Stimulated activated CD4-positive, alpha-beta T cell treated with anti-CD3 and anti-CD28 coated beads, Interleukin-4, amount 100 ng/mL, for 24 hours (primary cell): ENCODE measurements around the gene NPHS1.
"Not testable (repeated sequence)": the region's sequence is repeated elsewhere in the genome, so short reads cannot be mapped to it uniquely, and the experiment has no call there.

ENCODE experiments used
- DNase-seq: peaks from one replicate; pipeline ENCODE4 v3.0.0-alpha.2; 2020

Gene NPHS1

GRCh38 chr19:35852029-35852780, at the start of gene NPHS1:
NPHS1 (minus strand) TSS chr19:35852504; CDS start chr19:35851837, 667 bp downstream.
- no peak for DNase-seq

- DNase-seq = no peak
Measured at GRCh38 chr19:35901055-35901644, 48.8 kb upstream of the NPHS1 start.

GRCh38 chr19:35899547-35900214, 47.4 kb upstream of the NPHS1 start:
- DNase-seq = peak; percentile 88

GRCh38 chr19:35898499-35898809, 46.1 kb upstream of the NPHS1 start:
- DNase-seq = no peak

- DNase-seq = no peak
Measured at GRCh38 chr19:35897706-35898451, 45.6 kb upstream of the NPHS1 start.

- no peak for DNase-seq
Measured at GRCh38 chr19:35896643-35897040, 44.3 kb upstream of the NPHS1 start.

- DNase-seq = no peak
Measured at GRCh38 chr19:35895911-35896642, 43.8 kb upstream of the NPHS1 start.

GRCh38 chr19:35894342-35894741, 42.0 kb upstream of the NPHS1 start:
- no peak for DNase-seq

GRCh38 chr19:35891819-35892218, 39.5 kb upstream of the NPHS1 start:
- DNase-seq = not testable (repeated sequence)

- no peak for DNase-seq
Measured at GRCh38 chr19:35890113-35890650, 37.9 kb upstream of the NPHS1 start.

GRCh38 chr19:35889370-35890112, 37.2 kb upstream of the NPHS1 start:
- DNase-seq = no peak

- DNase-seq = no peak
Measured at GRCh38 chr19:35888398-35888797, 36.1 kb upstream of the NPHS1 start.

GRCh38 chr19:35887197-35887596, 34.9 kb upstream of the NPHS1 start:
- DNase-seq = no peak

- DNase-seq = no peak
Measured at GRCh38 chr19:35885904-35886303, 33.6 kb upstream of the NPHS1 start.

GRCh38 chr19:35885225-35885738, 33.0 kb upstream of the NPHS1 start:
- no peak for DNase-seq

GRCh38 chr19:35883882-35884281, 31.6 kb upstream of the NPHS1 start:
- no peak for DNase-seq

GRCh38 chr19:35882114-35882832, 30.0 kb upstream of the NPHS1 start:
- peak; percentile 51 for DNase-seq

- peak; percentile 81 for DNase-seq
Measured at GRCh38 chr19:35879770-35880317, 27.5 kb upstream of the NPHS1 start.

- no peak for DNase-seq
Measured at GRCh38 chr19:35879068-35879467, 26.8 kb upstream of the NPHS1 start.

GRCh38 chr19:35874392-35874930, 22.2 kb upstream of the NPHS1 start:
- no peak for DNase-seq
